Measurements from ENCODE around the gene TMEM119. TPM values are rescaled to one million over a fixed set of nuclear protein-coding genes. Genes with fewer than 3 reads are reported as not detected.

Gene TMEM119
- total and polyA plus RNA-seq, 2 of the 13 experiments (the other 11 are each of a cell fraction or from before 2014, with no cell fraction given), result not detected

DNA sequence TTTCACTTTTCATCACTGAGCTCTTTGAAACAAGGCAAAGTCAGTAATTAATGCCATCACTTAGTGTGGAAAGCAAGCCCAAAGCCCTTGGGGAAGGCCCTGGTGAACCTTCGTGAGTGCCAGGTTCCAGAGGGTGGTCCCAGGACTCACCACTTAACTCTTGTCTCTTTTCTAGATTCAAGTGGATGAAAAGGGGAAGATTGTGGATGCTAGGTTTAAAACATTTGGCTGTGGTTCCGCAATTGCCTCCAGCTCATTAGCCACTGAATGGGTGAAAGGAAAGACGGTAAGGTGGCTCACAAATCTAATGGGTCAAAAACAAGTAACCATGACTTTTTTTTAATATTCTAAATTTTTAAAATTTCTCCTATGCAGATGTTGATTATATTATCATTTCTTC, 32.7 kb downstream of the TMEM119 start:
- CTCF ChIA-PET (ENCODE audit: low intra/inter-chr PET ratio, low total read pairs), result interaction anchor here (1.7 to 3.9 kb wide), 2 partner anchors 50 to 53 kb away, joined by 4 to 45 read pairs; no protein-coding TSS in a partner anchor
- in situ Hi-C loops (cut with HindIII; ENCODE audit: extremely low pct_ligation_motif_present, low pct_unique_long_range_greater_than_20kb), result loop anchor here (5.0 to 10.0 kb wide), 2 partner anchors 52 to 240 kb away; no protein-coding TSS in a partner anchor
- Histone ChIP-seq H3K27ac (ENCODE audit: extremely low read length, insufficient read depth, low read length) (no peak overlapping the region), H3K4me1 (ENCODE audit: insufficient read depth, low read length) (peaks cover 7% of the 10 kb centered on the region), H3K36me3 (replicated peaks in 1 of 2; ENCODE audit: control insufficient read depth in 1 of 2, insufficient read depth in 2 of 2, low read length in 2 of 2) (peaks cover 20 to 55% of the 10 kb centered on the region in 2 experiments), H3K79me2 (ENCODE audit: insufficient read depth, low read length) (peaks cover 27% of the 10 kb centered on the region), H3K9me3 (ENCODE audit: low read length) (no peaks in the 10 kb centered on the region), H2AFZ (ENCODE audit: low read length) (no peak overlapping the region), H3K27me3 (ENCODE audit: control insufficient read depth in 1 of 2, insufficient read depth in 2 of 2, low read length in 2 of 2) (no peaks in the 10 kb centered on the region; a peak in 1 of 5 replicates), H3K4me3 (replicated peaks in 1 of 3; ENCODE audit: insufficient read depth in 1 of 3, low read depth in 2 of 3, low read length in 3 of 3) (no peak overlapping the region), H4K20me1 (ENCODE audit: insufficient read depth, low read length) (no peaks in the 10 kb centered on the region; the same call in 1 of the 2 replicates), H3K4me2 (ENCODE audit: low read depth, low read length) (no peak overlapping the region), H3K9ac (ENCODE audit: insufficient read depth, low read depth, low read length) (no peak overlapping the region)
- 96% methylated on average over 3 of the region's 3 CpGs for WGBS (ENCODE audit: low lambda C conversion rate)
- DNase-seq (ENCODE audit: low spot score) (no peak), FAIRE-seq (no peak), ATAC-seq (no peak)
- POLR2A ChIA-PET, result no interaction called here
- intact Hi-C loops (cut with micrococcal nuclease; ENCODE audit: unreplicated experiment), result no loop called here
- TF ChIP-seq ZNF343 (CRISPR knock-in tag; IDR thresholded peaks at IDR 0.05) (no peak), NFE2L1 (CRISPR knock-in tag; IDR thresholded peaks at IDR 0.05; ENCODE audit: borderline replicate concordance) (no peak), ZNF274 (CRISPR knock-in tag; IDR thresholded peaks at IDR 0.05) (no peak), RELA (CRISPR knock-in tag; IDR thresholded peaks at IDR 0.05) (no peak), KDM2A (CRISPR knock-in tag; IDR thresholded peaks at IDR 0.05; ENCODE audit: borderline replicate concordance, low read depth) (no peak), ZNF879 (CRISPR knock-in tag; IDR thresholded peaks at IDR 0.05) (no peak), ZNF232 (CRISPR knock-in tag; IDR thresholded peaks at IDR 0.05; ENCODE audit: borderline replicate concordance) (no peak), JUN (CRISPR knock-in tag; IDR thresholded peaks at IDR 0.05) (no peak), ZNF777 (CRISPR knock-in tag; IDR thresholded peaks at IDR 0.05) (no peak), ZNF567 (CRISPR knock-in tag; IDR thresholded peaks at IDR 0.05; ENCODE audit: borderline replicate concordance) (no peak), FOXK1 (CRISPR knock-in tag; IDR thresholded peaks at IDR 0.05; ENCODE audit: borderline replicate concordance, low read depth) (no peak), SP1 (IDR thresholded peaks at IDR 0.05) (no peak), SP1 (CRISPR knock-in tag; IDR thresholded peaks at IDR 0.05) (no peak), ZFP1 (CRISPR knock-in tag; IDR thresholded peaks at IDR 0.05) (no peak), SCMH1 (CRISPR knock-in tag; IDR thresholded peaks at IDR 0.05; ENCODE audit: borderline replicate concordance) (no peak), SETDB1 (CRISPR knock-in tag; IDR thresholded peaks at IDR 0.05; ENCODE audit: borderline replicate concordance) (no peak)
- TF ChIP-seq, protein P1, sequence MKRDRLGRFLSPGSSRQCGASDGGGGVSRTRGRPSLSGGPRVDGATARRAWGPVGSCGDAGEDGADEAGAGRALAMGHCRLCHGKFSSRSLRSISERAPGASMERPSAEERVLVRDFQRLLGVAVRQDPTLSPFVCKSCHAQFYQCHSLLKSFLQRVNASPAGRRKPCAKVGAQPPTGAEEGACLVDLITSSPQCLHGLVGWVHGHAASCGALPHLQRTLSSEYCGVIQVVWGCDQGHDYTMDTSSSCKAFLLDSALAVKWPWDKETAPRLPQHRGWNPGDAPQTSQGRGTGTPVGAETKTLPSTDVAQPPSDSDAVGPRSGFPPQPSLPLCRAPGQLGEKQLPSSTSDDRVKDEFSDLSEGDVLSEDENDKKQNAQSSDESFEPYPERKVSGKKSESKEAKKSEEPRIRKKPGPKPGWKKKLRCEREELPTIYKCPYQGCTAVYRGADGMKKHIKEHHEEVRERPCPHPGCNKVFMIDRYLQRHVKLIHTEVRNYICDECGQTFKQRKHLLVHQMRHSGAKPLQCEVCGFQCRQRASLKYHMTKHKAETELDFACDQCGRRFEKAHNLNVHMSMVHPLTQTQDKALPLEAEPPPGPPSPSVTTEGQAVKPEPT (CRISPR knock-in tag; IDR thresholded peaks at IDR 0.05; ENCODE audit: low read depth), result no peak
- no TSS peak for BruUV-seq (replicated peaks)
